GM19395 (cell line): Measurements from ENCODE around the gene SCN2A.

Experiments
- ATAC-seq: cut with Tn5 transposase; IDR thresholded peaks from one replicate; pipeline ENCODE4 v1.9.1; 2021; ENCODE audit warnings: mild to moderate bottlenecking, moderate library complexity; ENCODE audit not compliant: unreplicated experiment

Gene SCN2A

DNA sequence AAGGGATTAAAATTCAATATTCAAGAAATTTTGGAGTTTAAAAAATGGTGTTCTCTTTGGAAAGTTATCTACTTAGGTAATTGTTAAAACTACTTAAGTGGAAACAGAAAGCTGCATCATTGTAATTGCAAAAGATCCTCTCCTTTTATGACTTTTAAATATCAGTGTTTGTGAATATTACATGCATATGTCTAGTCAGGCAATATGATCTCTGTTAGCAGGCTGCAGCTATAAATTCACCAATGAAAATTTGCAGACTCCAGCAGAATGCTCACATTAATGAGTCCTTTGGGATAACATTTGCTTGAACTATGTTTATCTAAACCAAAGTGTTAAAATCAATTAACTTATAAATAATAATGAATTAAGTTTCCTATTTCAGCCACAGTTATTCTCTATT, 171.1 kb downstream of the SCN2A start:
- ATAC-seq = no peak

DNA sequence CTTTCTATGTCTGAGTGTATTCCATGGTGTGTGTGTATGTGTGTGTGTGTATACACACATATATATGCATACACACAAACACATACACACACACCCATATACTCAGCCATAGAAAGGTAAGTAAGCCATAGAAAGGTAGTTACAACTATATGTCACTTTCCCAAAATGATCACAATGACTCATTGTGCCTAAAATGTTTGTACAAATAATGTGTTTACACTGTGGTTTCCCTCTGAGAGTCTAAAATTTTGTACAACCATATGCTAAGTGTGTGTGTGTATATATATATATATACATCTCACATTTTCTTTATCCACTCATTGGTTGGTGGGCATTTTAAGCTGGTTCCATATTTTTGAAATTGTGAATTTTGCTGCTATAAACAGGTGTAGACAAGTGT, 175.0 kb downstream of the SCN2A start:
- no peak for ATAC-seq

DNA sequence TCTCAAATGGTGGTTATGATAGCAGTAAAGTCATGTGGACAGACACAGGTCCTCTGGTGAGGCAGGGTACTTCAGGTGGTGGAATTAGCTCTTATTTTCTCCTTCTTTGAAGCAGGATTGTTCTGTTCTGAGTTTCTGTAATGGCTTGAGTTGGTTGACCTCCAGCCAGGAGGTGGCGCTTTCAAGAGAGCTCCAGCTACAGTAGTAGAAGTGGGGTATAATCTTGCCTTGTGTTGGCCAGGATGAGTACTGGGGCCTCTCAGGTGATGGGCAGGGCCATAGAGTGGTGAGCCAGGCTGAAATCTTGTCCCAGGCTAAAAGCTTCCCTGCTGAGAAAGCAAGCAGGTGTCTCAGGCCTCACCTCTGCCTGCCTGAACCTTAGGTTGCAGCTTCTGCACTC, 177.8 kb downstream of the SCN2A start:
- no peak for ATAC-seq

DNA sequence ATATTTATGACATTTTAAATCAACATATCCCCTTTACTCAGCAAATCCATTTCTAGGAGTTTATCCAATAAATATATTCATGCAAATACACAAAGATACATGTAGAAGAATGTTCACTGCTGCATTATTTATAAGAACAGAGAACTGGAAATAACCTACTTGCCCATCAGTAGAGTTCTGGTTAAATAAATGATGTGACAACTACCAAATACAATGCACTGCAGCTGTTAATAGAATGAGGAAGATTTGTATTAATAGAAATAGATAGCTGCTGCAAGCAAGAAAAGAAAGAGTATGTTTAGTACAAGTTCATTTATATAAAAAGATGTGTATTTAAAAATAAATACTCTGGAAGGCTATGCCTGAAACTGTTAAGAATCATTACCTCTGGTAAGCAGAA, 181.0 kb downstream of the SCN2A start:
- no peak for ATAC-seq

DNA sequence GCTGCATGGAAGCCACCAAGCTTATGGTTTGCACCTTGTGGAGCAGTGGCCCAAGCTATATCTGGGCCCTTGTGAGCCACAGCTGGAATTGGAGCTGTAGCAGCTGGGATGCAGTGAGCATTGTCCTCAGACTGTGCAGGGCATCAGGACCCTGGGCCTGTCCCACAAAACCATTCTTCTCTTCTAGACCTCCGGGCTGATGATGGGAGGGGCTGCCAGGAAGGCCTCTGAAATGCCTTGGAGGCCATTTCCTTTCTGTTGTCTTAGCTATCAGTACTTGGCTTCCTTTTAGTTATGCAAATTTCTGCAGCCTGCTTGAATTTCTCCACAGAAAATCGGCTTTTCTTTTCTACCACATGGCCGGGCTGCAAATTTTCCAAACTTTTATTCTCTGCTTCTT, 183.9 kb downstream of the SCN2A start:
- no peak for ATAC-seq

DNA sequence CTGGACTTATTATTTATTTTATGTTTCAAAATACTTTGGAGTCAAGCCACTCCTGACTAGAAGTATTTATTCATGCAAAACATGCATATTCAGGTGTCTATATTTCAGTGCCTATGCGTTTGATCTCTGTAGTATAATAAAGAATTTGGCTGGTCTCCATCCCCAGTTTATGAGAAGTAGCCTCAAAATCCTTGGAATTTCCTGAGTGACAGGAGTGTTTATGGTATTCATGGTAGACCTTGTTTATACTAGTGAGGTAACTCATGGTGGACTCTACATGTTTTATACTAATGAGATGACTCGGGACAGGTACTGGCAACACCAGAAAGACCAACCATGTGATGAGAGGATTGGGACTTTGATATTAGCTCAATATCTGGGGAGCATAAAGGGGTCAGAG, 186.3 kb downstream of the SCN2A start:
- ATAC-seq = no peak

DNA sequence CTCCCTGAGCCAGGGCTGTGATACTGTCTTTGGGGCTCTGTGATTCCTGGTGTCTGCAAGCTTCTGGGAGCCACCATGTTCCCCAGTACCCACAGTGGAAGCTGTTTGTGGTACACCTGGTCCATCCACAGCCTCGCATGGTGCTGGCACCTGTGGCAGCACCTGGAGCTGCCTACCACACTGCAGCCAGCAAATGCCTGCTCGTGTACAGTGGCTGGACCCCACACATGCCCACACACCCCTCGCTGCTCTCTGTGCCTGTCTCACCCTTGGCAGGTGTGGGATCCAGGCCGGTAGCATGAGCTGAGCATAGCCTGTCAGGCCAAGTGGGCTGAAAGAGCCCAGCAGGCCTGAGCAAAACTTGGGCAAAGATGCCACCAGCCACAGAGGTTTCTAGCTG, 188.5 kb downstream of the SCN2A start:
- no peak for ATAC-seq

DNA sequence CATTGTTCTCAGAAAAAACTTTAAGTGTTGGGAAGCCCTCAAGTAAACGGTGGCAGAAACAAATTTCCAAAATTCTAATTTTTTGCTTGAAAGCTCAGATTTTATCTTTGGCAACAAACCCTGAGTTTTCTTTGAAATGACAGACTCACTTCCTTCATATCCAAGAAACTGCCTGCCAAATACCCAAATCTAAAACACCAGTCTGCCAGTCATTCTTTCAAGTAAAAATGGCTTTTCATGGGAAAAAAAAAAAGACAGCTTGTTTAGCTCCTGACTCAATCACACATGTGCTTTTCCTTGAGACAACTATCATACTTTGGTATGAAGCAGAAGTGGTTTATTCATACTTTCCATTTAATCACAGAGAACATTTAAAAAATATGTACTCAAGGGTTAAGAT, 189.7 kb downstream of the SCN2A start:
- no peak for ATAC-seq

DNA sequence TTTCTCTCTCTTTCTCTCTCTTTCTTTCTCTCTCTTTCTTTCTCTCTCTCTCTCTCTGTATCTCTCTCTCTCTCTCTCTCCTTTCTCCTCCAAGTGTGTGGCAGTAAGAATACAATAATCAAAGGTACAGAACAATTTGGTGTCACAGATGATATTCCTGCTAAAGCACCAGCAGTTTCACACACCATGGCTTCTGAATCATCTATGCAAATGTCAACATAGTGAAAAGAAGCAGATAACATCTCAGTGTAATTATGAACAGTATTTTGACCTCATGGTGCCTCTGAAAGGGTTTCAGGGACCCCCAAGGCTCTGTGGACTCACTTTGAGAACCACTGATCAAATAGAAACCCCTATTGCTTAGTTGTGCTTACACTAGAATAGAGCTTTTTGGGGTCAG, 191.8 kb downstream of the SCN2A start:
- ATAC-seq = no peak

DNA sequence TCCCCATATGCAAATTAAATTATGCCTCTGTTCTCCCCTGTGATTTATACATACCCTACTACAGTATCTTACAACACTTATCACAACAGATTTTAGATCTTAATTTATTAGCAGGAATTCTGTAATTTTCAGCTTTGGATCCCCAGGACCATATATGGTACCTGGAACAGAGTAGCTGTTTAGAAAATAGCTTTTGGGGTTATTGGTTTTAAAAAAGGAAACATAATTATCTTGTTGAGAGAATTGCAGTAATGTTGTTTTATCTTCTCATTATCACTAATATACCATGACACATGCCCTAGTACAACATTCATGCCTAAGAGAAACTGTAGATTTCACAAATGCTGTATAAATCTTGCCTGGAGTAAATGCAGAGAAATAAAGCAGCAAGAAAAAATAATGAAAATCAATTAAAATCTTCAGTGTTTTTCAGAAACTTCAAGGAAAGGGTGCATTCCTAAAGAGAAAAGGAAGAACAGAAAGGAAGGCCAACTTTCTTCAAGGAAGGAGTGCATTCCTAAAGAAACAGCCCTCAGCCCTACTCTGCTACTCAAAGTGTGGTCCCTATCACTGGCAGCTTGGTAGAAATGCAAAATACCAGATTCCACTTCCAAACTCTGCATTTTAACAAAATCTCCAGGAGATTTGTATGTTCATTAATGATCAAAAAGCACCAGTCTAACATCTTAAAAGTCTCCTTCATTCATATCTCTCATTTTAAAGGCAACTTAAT, 193.2 kb downstream of the SCN2A start:
- ATAC-seq = no peak

DNA sequence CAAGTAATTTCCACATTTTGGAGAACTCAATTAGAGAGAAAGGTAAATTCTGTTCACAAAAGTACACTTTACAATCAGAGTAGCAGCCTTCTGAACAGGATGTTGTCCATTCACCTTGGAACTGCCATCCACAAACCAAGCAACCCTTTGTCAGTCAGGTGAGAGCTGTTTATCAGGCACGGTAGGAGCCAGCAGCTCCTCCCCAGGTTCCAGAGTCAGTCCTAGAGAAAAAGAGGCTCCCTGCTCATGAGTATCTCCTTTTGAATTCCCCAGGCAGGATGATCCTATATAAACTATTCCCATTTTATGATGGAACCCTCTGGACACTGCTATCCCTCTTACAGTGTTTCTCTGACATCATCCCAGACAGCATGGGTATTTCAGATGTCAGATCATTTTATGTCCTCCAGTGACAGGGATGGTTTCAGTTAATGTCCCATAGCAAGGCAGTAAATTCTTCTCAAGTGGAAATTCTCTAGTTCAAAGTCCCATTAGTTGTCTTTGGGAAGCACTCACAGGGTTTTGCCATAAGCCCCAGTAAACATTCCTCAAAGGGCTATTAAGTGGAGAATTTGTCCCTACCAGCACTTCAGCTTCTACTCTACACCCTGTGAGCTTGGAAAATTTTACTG, 195.8 kb downstream of the SCN2A start:
- ATAC-seq = no peak

DNA sequence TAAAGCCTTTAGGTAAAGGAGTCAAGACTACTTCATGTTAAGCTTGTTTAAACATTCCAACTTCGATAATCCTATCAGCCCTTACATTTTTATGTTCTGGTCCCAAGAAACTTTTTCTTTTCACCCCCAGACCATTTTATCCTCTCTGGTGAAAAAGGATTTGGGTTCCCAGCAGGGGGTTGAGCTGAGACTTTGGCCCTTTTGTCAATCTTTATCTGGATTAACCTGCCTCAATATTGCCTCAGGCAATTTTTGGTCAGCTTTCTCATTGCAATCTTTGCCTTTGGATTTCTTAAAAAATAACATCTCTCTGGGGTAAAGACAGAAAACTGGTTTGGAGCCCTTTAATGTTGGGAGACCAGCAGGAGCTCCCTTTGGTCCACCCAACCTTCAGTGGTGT, 196.4 kb downstream of the SCN2A start:
- no peak for ATAC-seq

DNA sequence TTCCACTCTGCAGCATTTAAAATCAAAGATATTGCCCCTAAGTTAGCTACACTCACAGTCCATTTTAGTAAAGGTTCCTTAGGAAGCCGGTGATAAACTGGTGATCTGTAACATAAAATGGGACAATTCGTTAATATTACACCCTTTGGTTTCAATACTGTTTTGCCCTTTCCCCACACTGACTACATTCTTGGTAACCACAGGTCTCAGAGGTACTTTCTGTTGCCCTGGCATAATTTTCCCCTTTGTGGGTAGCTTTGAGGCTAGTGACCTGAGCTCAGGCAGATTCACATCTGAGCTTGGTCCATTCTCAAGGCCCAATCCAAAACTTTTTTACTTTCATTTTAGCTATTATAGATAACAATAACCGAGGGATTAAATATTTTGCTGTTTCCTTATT, 197.3 kb downstream of the SCN2A start:
- ATAC-seq = no peak

DNA sequence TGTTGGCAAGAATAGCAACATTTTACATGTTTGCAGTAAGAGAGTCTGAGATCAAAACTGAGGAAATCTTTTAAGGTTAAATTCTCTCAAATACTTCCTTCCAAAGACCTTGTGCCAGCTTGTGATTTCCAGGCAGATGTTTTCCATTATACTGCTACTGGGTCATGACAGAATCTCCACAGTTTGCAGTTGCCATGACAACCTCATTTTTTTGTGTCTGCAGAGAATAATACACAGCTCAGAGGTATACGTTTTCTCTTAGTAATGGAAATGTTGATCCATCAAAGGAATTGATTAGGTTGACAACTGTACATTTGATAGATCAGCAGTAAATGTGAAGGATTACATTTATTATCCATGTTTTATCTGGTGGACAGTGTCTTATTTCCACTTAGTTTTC, 201.2 kb downstream of the SCN2A start:
- ATAC-seq = no peak
